ENCODE data around the gene TMEM183A.

The TMEM183A gene

DNA sequence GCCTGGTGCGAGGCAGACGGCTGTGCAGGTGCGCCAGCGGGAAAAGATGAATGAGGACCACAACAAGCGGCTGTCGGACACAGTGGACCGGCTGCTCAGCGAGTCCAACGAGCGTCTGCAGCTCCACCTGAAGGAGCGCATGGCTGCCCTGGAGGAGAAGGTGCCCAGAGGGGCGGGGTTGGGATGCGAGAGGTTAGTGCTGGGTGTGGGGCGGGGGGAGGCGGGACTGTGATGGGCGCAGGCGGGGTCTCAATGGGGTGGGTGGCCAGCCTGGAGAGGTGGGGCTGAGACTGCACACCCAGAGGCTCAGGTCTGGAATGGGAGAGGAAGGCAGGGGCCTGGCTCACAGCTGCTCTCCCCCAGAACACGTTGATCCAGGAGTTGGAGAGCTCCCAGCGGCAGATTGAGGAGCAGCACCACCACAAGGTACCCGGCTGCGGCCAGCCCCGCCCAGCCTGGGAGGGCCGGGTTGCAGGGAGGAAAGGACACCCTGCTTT, 41.4 kb downstream of the TMEM183A start:
- DNase-seq = no peak

DNA sequence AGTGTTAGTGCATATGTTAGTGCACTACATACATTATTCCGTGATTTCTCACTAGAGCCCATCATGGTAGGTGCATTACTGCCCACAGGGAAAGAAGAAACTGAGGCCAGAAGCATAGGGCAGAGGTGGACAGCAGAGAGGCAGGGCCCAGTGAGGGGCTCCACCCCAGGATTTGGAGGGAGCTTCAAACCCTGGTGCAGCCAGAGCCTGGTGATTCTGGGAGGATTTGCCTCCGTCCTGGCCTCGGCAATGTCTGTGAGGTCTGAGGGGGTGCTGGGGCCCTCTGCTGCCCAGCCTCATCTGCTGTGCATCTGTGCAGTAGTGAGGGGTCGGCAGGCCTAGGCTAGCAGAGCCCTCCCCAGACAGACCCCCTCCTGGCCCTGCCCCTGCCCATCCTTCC, 41.9 kb downstream of the TMEM183A start:
- DNase-seq = no peak

DNA sequence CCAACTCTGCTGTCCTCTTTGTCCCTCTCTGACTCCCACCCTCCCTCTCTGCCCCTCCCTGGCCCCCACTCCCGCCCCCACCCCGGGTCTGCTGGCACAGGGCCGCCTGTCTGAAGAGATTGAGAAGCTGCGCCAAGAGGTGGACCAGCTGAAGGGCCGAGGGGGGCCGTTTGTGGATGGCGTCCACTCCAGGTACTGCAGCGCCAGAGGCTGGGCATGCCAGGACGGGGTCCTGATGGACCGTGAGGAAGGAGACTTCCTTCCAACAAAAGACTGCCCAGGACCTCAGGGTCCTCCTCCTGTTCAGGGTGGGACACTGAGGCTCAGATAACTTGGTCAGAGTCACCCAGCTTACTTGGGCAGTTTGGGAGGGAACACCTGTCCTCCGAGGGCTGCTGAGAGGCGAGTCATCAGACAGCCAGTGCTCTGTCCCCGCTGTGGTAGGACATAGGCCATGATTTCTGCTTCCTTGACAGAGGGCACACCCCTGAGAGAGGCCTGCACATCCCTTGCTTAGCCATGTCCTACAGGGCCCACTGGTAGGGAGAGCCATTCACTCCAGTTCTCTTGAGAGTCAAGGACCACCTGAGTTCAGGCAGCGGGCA, 42.5 kb downstream of the TMEM183A start:
- DNase-seq = no peak

DNA sequence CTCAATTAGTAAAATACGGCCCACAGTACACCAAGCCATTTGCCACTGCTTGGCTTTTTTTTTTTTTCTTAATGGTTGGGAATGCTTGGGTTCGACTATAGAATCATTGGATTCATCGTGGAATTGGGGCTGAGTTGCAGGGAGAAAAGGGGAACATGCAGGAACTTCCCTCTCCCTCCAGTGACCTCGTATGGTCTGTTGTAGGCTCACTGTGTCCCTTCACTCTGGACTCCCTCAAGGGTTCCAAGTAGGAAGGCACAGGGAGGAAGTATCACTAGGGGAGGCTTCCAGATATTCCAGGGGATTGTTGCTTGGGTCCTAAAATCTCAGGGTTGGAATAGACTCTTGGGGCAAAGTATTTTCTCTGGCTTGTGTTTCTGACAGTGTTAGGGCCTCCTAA, 43.7 kb downstream of the TMEM183A start:
- DNase-seq = no peak

DNA sequence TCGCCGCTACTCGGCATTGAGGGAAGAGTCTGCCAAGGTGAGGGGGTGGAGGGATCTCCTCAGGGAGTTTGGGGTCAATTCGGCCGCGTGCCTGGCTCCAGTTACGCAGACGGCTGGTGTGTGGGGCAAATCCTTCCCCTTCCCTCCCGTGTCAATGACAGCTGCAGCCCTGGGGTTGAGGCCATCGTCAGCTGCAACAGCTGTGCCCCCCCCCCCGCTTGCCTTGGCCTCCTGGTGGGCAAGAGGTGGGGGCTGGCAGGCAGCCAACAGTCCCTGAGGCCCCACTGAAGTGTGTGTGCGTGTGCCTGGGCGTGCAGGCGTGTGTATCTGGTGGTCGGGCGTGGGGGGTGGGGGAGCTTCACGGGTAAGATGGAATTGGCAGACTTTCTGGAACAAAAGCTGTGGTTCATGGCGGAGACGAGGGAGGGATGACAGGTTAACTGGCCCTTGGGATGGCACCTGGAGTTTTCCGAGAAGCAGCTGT, 44.7 kb downstream of the TMEM183A start:
- no peak for DNase-seq

DNA sequence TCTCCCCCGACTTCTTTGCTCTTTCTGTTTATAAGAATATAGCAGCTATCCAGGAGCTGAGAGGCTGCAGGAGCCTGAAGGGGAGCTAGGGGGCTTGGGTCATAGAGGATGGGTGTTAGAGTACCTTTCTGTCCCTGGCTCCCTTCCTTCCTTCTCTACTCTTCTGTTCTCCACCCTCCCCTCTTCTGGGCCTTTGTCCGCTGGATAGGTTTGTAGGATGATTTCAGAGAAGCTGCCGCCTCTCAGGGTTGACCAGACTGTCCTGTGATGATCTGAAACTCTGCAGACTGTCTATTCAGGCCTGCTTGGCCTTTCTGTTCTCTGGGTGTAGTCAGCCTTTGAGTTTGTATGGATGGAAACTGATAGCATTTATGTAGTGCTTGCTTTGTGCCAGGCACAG, 45.4 kb downstream of the TMEM183A start:
- DNase-seq = no peak

DNA sequence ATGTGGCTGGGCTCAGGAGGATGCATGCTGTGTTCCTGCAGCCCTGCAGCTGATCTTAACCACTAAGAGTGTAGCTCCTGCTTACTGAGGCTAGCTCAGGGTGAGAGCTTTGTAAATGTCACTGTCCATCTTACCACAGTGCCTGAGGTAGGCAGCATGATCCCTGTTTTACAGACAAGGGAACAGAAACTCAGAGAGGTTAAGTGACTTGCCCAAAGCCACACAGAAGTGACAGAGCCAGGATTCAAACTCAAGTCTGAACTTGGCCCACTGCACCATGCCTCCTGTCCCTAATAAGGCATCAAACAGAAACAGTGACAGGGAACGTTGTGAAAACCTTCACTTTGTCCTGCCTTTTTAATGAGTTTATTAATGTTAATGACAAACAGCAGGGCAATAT, 47.0 kb downstream of the TMEM183A start:
- DNase-seq = no peak

DNA sequence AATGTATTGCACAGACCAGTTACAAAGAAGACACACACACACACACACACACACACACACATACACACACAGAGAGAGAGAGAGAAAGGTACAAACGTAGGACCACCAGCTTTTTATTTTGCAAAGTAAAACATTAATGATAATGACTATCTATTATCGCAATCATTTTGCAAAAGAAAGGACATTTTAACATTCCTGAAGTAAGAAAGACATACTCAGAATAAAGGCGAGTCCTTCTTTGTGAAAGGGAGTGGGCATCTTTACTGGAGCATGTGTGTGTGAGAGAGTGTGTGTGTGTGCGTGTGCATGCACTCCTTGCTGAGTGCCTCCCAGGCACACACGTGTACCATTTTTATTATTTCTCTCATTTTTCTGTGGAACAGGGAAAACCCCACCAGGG, 47.5 kb downstream of the TMEM183A start:
- DNase-seq = no peak

DNA sequence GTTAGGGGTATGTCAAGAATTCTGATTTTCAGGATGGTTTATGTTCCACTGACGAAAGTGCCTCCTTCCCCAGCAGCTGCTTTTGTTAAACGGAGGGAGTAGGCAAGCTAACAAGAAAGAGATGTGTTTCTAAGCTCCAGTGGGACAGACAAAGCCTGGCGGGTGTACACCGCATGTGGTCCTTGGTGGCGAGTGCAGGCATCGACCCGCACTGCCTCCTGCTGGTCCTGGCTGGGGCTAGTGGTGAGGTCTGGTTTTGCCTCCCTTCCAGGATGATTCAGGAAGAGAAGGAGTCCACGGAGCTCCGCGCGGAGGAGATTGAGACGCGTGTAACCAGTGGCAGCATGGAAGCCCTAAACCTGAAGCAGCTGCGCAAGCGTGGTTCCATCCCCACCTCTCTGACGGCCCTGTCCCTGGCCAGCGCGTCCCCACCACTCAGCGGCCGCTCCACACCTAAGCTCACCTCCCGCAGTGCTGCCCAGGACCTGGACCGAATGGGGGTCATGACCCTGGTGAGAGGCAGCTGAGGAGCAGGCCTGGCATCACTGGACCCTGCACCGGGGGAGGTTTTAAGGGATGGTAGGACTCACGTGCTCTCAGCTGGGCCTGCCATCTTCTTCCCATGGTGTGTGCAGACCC, 48.1 kb downstream of the TMEM183A start:
- DNase-seq = no peak

DNA sequence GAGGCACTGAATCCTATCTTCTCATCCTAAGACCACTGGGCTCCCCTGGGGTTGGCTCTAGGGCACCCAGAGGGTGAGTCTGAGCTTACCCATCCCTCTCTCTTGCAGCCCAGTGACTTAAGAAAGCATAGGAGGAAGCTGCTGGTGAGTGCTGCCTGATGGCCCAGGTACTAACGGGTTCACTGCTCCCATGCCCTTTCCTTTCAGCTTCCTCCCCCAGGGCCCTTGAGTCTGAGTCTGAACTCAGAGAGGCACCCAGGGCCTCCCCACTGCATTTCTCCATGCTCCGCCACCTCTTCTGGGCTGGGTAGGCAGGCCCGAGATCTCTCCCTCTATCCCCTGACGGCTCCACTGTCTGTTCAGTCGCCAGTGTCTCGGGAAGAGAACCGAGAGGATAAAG, 48.8 kb downstream of the TMEM183A start:
- no peak for DNase-seq

DNA sequence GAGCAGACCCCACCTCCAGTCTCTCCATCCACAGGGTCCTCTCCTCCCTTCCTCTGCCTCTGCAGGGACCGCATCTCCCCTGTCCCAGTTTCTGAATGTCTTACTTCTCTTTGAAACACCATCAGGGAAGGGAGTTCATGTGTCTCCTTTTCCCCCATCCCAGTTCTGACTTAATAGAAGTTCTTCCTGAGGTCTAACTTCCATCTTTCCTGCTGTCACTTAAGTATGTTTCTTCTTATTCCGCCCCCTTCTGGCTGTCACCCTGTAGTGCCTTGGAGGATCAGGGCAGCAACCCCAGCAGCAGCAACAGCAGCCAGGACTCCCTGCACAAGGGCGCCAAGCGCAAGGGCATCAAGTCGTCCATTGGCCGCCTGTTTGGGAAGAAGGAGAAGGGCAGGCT, 49.3 kb downstream of the TMEM183A start:
- no peak for DNase-seq

DNA sequence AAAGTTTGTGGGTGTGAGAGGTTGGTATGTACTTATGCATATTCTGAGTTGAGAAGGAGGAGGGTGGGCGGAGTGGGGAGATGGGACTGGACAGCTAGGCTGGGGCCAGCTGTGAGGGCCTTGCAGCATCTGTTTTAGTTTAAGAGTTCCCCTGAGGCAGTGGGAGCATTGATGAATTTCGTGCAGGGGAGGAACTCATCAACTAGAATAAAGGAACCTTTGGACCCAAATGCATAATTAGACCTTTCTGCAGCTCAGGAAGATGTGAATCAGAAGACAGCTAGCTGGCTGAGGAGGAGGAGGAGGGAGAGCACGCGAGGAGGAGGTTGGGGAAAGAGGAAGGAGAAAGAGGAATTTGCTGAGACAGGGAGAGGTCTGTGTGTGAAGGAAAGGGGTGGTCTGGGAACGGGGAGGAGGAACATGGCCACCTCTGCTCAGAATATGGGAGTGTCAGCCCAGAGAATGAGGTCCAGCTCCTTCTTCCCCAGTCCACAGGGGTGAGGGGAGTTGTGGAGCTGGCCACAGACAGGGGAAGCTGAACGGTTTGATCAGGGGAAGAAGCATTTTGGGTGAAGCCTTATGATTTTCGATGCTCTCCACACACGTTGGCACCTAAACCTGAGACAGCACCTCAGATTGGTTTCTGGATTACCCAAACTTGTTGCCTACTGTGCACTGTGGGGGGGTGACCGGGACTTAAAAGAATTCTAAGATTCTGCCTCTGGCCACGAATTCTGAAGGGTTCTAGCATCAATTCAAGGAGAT, 50.9 kb downstream of the TMEM183A start:
- no peak for DNase-seq

DNA sequence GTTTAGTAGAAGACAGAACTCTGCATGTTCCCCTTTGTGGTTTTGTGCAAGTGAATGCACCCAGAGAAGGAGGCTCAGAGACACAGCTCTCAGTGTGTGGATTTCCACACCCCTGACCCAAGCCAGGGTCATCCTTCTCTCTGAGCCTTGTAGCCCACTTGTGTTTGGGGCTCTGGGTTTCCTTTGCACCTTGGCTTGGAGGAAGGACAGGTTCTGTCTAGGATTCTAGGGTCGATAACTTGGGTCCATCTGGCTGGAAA, 51.4 kb downstream of the TMEM183A start:
- DNase-seq = no peak

DNA sequence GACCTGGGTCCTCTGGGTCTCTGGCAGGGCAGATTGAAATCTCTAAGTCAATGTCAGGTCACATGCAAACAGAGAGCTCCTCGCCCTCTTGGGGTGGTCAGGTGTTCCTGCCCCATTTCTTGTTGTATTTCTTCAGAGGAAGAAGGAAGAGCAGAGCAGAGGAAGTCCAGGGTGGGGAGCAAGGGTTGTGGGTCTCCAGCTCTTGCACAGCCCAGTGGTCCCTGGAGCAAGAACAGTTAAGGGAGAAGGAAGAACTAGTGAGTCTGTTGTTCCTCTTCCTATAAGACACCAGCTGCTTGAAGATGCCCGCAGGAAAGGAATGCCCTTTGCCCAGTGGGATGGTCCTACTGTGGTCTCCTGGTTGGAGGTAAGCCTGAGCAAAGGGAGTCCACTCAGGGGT, 52.3 kb downstream of the TMEM183A start:
- no peak for DNase-seq

DNA sequence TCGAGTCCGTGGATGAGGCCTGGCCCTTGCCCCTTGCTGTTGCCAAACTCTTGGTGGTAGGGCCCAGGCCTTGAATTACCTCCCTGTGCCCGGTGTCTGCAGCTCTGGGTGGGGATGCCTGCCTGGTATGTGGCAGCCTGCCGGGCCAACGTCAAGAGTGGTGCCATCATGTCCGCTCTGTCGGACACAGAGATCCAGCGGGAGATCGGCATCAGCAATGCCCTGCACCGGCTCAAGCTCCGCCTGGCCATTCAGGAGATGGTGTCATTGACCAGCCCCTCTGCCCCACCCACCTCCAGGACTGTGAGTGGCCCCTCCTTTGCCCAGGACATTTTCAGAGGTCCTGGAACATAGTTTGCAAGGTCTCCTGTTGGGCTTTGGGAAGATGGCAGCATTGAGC, 52.9 kb downstream of the TMEM183A start:
- DNase-seq = no peak

DNA sequence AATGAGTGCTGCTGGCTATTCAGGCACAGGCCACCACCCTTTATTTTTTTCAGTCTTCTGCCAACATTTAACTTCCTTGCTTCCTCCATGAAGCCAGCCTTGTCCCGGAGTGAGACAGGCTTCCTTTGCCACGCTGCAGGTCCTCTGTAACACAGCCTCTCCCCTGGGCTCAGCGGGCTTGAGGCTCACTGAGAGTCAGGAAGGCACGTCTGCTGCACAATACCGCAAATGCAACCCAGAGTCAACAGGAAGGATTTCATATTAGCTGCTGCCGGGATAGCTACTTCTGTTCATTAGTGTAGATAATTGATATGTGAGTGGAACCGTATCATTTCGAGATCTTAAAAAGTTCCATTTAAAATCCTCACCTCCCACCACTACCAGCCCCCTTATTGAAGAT, 56.1 kb downstream of the TMEM183A start:
- DNase-seq = no peak

DNA sequence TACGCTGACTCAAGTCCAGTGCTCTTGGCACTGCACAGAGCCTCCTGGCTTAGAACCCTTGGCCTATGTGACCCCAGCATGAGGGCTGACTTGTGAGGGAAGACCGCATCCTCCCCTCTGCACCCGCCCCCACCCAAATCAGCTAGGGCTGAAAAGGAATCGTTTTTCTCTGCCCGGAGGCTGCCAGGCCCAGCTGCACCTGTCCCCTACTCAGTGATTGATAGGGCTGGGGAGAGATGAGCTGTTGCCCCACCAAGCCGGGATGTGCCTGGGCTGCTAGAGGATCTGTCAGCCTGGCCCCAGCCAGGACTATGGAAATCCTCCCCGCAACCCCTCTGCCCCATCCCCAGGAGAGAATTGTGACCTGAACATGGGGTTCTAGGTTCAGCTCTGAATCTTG, 58.0 kb downstream of the TMEM183A start:
- DNase-seq = no peak

DNA sequence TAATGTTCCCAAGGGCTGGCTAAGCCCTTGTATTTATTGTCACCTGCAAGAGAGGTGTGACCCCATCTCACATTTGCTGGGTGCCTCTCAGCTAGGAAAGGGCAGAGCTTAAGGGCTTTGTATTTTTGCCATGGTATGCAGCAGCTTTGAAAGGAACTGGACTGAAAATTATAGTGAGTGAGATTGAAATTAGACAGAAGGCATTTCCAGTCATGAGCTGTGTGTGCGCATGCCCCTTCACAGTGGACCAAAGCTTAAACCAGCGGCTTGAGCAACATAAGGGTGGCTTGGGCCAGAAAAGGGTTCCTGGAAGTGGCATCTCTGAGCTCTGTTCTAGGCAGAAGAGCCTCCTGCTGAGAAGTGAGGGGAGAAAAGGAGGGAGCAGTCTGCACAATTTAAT, 58.8 kb downstream of the TMEM183A start:
- DNase-seq = no peak

DNA sequence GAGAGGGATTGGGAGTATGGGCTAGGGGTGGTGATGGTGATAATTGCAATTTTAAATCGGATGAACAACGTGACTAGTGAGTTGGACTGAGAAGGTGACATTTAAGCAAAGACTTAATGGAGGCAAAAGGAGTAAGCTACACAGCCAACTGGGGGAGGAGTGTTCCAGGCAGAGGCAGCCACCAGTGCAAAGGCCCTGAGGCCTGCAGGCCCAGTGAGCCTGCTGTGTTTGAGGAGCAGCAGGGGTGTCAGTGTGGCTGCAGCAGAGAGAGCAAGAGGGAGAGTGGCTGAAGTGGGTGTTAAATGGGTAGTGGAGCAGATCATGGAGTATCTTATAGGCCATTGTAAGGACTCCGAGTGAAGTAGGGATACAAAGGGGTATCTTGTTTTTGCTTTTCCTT, 59.8 kb downstream of the TMEM183A start:
- DNase-seq = no peak

DNA sequence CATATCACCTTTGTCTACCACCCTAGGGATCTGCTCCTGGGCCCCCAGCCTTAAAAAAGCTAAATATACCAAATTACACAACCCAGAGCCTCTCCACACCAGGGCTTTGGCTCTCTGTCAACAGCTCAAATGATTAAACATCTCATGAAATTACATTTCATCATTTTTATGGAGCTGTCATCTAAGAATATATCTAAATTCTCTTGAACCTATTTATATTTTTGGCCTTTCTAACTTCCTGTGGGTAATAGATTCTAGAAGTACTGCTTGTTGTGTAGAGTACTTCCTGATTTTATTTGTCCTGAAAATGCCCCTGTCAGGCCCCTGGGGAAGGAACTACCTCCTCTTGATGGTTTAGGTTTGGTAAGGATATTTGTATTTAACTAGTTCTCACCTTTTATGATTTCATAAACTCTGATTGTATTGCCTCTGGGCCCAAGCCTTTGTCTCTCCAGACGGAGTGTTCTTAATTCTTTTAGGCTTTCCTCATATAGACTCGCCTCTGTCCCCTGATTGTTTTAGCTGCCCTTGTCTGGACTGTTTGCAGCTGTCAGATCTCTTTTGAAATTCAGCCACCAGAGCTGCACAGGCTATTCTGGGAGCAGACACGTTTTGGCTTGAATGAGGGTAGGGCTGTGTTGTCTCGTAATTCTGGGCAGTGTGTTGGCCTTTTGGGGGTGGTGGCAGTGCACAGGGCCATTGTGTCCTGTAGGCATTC, 62.0 kb downstream of the TMEM183A start:
- no peak for DNase-seq

DNA sequence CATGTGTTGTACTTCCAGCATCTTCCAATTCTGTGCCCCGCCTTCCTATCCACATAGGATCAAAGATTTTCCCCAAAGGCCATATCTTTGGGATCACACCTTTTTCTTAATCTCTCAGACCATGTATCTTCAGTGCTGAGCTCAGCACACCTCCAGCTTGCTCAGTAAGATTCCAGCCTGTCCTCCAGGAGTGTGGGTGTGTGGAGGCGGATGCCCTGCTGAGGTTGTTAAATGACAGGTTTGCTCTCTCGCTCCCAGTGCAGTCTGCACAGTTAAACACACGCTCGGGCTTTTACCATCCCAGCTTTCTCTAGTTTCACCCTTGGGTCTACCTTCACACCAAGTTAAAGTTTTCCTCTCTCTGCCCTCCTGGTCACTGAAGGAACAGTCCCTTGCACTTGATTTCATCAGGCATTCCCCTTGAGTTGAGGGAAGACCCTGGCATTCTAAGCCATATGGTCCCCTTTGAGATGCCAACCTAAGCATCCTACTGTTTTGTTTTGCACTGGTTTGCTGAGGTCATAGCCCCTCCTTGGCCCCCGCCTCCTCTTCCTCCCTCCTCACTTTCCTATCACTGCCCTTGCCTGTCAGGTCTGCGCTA, 64.9 kb downstream of the TMEM183A start:
- no peak for DNase-seq

DNA sequence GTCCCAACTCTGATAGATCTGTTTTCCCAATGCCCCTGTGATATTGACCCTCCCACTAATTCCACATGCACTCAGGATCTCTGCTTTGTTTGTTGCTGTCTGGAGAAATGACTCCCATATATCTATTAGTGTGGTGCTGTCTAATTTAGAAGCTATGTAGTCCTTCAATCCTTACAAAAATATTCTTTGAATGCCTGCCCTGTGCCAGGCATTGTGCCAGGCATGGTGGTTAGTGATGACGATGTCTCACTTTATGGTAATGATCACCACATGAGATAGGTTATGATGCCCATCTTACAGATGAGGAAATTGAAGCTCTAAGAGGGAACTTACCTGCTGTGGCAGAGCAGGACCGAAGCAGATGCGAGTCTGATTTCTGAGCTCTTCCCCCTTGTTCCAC, 65.7 kb downstream of the TMEM183A start:
- no peak for DNase-seq

DNA sequence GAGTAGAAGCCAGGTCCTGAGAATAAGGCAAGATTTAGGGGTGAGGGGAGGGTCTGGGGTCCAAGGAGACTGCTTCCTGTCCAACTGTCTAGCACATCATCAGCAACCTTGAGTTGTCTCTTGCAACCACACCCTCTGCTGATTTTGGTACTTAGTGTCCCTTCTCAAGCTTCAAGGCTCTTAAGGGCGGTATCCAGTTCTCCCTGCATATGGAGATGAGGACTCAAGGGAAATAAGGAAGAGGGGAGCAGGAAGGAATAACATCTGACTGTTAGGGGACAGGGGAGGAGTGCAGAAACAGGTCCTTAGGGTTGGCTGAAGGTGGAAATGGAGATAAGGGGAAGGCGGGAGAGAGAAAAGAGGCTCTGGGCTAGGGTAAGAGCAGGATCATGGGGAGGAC, 66.3 kb downstream of the TMEM183A start:
- no peak for DNase-seq

Measured in NCI-H1048 (cell line).